ENCODE measurements around the gene MLLT3.

GRCh38 chr9:20579524-20580314, 42.6 kb downstream of the MLLT3 start:
- TF ChIP-seq POLR2A (IDR thresholded peaks at IDR 0.05), result no peak
- TF ChIP-seq CTCF (IDR thresholded peaks at IDR 0.05), result no peak

Data from body of pancreas (tissue), 4 donors.